ENCODE data around the gene SRGAP1.

DNA sequence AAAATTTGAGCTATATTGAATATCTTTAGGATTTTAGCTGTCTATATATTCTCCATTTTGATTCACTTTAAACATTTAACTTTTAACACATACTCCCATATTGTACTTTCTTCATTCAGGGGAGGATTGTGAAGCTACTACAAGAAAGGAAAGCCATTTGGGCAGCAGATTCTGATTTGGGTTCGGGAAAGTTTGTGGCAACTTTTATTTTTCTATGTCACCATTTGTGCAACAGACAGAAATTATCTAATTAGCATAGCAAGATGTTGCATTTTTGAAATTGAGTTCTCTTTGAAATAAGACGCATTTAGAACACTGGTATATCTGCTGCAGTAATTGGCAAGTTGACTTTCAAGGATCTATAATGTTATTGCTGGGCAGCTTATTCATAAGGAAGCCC lies 243.3 kb downstream of the SRGAP1 start:
- TF ChIP-seq EZH2 (IDR thresholded peaks at IDR 0.05) (no peak), CTCF (IDR thresholded peaks at IDR 0.05) (no peak)
